Prostate gland (tissue), 2 donors: ENCODE results near the gene VAV1. TPM values are rescaled to one million over a fixed set of nuclear protein-coding genes. Genes with fewer than 3 reads are reported as not detected.

Experiments
- DNase-seq: peaks from one replicate; pipeline ENCODE4 v3.0.0-alpha.2; 2019; ENCODE audit warnings: low spot score
- H3K27ac ChIP-seq, 2 donors: fragments of 200-600 bp; sonication (generic); 2 replicates each; pipeline ENCODE4 v1.5.1; 2017 to 2019
- H3K27me3 ChIP-seq: fragments of 200-600 bp; sonication (generic); replicated peaks from 2 replicates; pipeline ENCODE4 v1.5.1; 2019; ENCODE audit not compliant: insufficient read depth
- H3K36me3 ChIP-seq, 2 donors: fragments of 200-600 bp; sonication (generic); 1 replicate in 1 of 2; 2 replicates in 1 of 2; pipeline versions ENCODE4 v1.5.1 to v1.8.1; 2017 to 2019
- H3K4me1 ChIP-seq: fragments of 200-600 bp; sonication (generic); replicated peaks from 2 replicates; pipeline ENCODE4 v1.5.1; 2019
- H3K4me3 ChIP-seq, 2 donors: fragments of 200-600 bp; sonication (generic); 2 replicates each; pipeline ENCODE4 v1.5.1; 2017 to 2019
- H3K9me3 ChIP-seq: fragments of 200-600 bp; sonication (generic); 2 replicates; pipeline ENCODE4 v1.5.1; 2017
- POLR2A ChIP-seq: fragments of 450-650 bp; IDR thresholded peaks from one replicate; pipeline ENCODE4 v1.6.1; 2016; ENCODE audit warnings: antibody characterized with exemption, mild to moderate bottlenecking
- POLR2AphosphoS5 ChIP-seq: sonication (generic); formaldehyde crosslinking; IDR thresholded peaks from one replicate; pipeline ENCODE4 v1.6.1; 2017; ENCODE audit warnings: antibody characterized with exemption
- WGBS: methylation state at CpG from one replicate; pipeline ENCODE4 v1.1.5; 2018; 5-methylcytosine and 5-hydroxymethylcytosine counted together
- intact Hi-C: fragments of 100-400 bp; cut with DNase I; formaldehyde crosslinking; loops from one replicate; pipeline ENCODE4 v1.14.2; 2022
- total RNA-seq, 2 donors: library from RNA; depleted of rRNA; stranded (reverse); fragments of >200 nt; gene quantifications; one replicate each; pipeline ENCODE4 v1.1.0, GENCODE V29; 2016
- TF ChIP-seq, protein P1 (sequence below), 4 experiments: fragments of 200-600 bp in 2 of 4; fragments of 450-650 bp in 2 of 4; sonication (generic) in 2 of 4; IDR thresholded peaks; 1 replicate in 3 of 4; 2 replicates in 1 of 4; pipeline ENCODE4 v1.5.1; 2016 to 2019; ENCODE audit warnings: antibody characterized with exemption in 4 of 4, mild to moderate bottlenecking in 2 of 4, moderate library complexity in 2 of 4

The VAV1 gene
- total RNA-seq, 2 donors from 2014 or later = 3.6 to 4.8 TPM

DNA sequence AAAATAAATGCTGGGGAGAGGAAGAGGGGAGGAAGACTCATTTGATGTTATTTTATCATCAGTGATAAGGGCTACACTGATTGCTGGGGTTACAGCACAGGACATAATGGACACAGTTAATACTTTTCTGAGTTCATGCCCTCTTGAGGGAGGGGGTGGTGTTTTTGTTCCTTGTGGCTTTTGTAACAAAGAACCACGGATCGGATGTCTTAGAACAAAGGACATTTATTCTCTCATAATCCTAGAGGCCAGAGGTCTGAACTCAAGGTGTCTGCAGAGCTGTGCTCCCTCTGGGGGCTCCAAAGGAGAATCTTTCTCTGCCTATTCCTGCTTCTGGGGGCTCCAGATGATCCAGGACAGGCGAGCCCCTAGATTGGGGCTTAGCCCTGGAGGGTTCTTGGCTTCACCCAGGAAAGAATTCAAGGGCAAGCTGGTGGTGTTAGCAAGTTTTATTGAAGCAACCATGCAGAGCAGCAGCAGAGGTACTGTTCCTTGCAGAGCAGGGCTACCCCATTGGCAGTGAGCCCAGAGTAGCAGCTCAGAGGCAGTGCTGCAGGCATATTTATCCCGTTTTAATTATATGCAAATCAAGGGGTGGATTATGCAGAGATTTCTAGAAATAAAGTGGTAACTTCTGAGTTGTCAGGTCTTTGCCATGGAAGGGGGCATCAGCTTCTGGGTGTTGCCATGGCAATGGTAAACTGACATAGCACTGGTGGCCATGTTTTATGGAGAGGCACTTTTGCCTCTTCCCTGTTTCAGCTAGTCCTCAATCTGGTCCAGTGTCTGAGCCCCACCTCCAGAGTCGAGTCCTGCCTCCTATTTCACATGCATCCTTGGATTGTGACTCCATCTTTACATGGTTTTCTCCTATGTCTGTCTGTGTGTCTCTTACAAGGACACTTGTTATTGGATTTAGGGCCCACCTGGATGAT is 18.0 kb downstream of the VAV1 start:
- intact Hi-C loops = no loop called here
- Histone ChIP-seq H3K9me3 (no peaks in the 10 kb centered on the region), H3K27me3 (no peaks in the 10 kb centered on the region), H3K36me3 (no peaks in the 10 kb centered on the region), H3K4me1 (peaks cover 5% of the 10 kb centered on the region), H3K27ac (no peak overlapping the region), H3K4me3 (no peak overlapping the region)
- DNase-seq = no peak
- WGBS = 58% methylated on average over 5 of the region's 5 CpGs
- TF ChIP-seq POLR2A (no peak), POLR2AphosphoS5 (no peak)
- TF ChIP-seq, protein P1, sequence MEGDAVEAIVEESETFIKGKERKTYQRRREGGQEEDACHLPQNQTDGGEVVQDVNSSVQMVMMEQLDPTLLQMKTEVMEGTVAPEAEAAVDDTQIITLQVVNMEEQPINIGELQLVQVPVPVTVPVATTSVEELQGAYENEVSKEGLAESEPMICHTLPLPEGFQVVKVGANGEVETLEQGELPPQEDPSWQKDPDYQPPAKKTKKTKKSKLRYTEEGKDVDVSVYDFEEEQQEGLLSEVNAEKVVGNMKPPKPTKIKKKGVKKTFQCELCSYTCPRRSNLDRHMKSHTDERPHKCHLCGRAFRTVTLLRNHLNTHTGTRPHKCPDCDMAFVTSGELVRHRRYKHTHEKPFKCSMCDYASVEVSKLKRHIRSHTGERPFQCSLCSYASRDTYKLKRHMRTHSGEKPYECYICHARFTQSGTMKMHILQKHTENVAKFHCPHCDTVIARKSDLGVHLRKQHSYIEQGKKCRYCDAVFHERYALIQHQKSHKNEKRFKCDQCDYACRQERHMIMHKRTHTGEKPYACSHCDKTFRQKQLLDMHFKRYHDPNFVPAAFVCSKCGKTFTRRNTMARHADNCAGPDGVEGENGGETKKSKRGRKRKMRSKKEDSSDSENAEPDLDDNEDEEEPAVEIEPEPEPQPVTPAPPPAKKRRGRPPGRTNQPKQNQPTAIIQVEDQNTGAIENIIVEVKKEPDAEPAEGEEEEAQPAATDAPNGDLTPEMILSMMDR (IDR thresholded peaks at IDR 0.05) = no peak

DNA sequence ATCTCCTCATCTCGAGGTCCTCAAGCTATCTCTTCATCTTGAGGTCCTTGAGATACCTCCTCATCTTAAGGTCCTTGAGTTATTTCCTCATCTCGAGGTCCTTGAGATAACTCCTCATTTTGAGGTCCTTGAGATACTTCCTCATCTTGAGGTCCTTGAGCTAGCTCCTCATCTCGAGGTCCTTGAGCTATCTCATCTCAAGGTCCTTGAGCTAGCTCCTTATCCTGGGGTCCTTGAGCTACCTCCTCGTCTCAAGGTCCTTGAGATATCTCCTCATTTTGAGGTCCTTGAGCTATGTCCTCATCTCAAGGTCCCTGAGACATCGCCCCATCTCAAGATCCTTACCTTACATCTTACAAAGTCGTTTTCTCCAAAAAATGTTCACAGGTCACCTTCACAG is 18.7 kb downstream of the VAV1 start:
- intact Hi-C loops = no loop called here
- H3K27ac ChIP-seq = no peak overlapping the region
- TF ChIP-seq POLR2A = no peak
- no peak for TF ChIP-seq POLR2AphosphoS5
- TF ChIP-seq, protein P1 (IDR thresholded peaks at IDR 0.05) = no peak
- H3K27me3 ChIP-seq = no peaks in the 10 kb centered on the region
- no peaks in the 10 kb centered on the region for H3K9me3 ChIP-seq
- peaks cover 5% of the 10 kb centered on the region for H3K4me1 ChIP-seq
- DNase-seq = no peak
- no peak overlapping the region for H3K4me3 ChIP-seq
- WGBS = 86% methylated on average over 6 of the region's 6 CpGs
- no peaks in the 10 kb centered on the region for H3K36me3 ChIP-seq

DNA sequence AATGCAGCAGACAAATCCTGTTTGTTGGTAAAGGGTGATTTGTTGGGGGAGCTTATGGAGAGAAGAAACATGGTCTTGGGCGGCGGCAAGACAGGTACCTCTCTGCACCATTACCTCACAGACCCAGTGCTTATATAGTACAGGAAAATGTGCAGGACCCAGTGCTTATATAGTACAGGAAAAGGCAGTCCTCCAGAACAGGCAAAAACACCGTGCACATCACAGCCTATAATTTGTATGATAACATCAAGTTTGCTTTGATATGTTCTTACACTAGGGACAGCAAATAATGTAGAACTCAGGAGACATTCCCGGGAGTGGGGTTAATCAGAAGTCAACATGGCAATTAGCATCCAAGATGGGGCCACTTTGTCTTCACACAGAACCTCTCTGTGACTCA is 20.9 kb downstream of the VAV1 start:
- intact Hi-C loops = no loop called here
- TF ChIP-seq POLR2AphosphoS5 (peak; percentile 73), POLR2A (no peak)
- TF ChIP-seq, protein P1 (IDR thresholded peaks at IDR 0.05) = no peak
- no peaks in the 10 kb centered on the region for H3K9me3 ChIP-seq
- no peaks in the 10 kb centered on the region for H3K36me3 ChIP-seq
- no peak overlapping the region for H3K4me3 ChIP-seq
- H3K27ac ChIP-seq = peak overlapping the region in 1 of 2 donors; percentile 53
- 37% methylated on average over 4 of the region's 4 CpGs for WGBS
- DNase-seq = peak; percentile 20
- H3K4me1 ChIP-seq = peaks cover 5% of the 10 kb centered on the region
- H3K27me3 ChIP-seq = no peaks in the 10 kb centered on the region

DNA sequence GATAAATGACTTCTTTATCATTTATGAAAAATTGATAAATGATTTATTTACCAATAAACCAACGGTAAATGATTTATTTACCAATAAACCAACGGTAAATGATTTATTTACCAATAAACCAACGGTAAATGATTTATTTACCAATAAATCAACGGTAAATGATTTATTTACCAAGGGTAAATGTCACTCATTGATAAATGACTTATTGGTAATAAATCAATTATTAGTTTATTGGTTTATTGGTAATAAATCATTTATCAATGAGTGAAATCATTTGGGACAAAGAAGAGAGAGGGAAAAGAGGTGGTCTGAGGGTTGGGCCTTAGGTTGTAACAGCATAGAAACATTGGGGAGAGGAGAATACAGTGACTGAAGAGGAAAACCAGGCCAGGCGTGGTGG is 21.5 kb downstream of the VAV1 start:
- no peak for DNase-seq
- Histone ChIP-seq H3K4me3 (no peak overlapping the region), H3K36me3 (no peaks in the 10 kb centered on the region), H3K27ac (peak overlapping the region in 1 of 2 donors; percentile 53), H3K4me1 (peaks cover under 1% of the 10 kb centered on the region), H3K9me3 (no peaks in the 10 kb centered on the region), H3K27me3 (no peaks in the 10 kb centered on the region)
- 65% methylated on average over 5 of the region's 5 CpGs for WGBS
- TF ChIP-seq, protein P1 (IDR thresholded peaks at IDR 0.05) = no peak
- intact Hi-C loops = no loop called here
